Neural progenitor cell (in vitro differentiated cells): ENCODE data around the gene TULP3. TPM values are rescaled to one million over a fixed set of nuclear protein-coding genes. Genes with fewer than 3 reads are reported as not detected.

Experiments
- DNase-seq: peaks from one replicate; pipeline ENCODE4 v3.0.0-alpha.2; 2016; ENCODE audit warnings: low spot score
- H2AFZ ChIP-seq: fragments of 200-600 bp; sonication (generic); replicated peaks from 2 replicates; pipeline ENCODE4 v1.6.1; 2016; ENCODE audit warnings: antibody characterized with exemption
- H3F3A ChIP-seq: fragments of 200-600 bp; sonication (generic); 2 replicates; pipeline ENCODE4 v1.6.1; 2016; ENCODE audit warnings: antibody characterized with exemption, low read depth
- H3K27ac ChIP-seq: fragments of 200-600 bp; sonication (generic); 2 replicates; pipeline ENCODE4 v1.5.1; 2016; ENCODE audit warnings: mild to moderate bottlenecking
- H3K27me3 ChIP-seq: fragments of 200-600 bp; sonication (generic); 2 replicates; pipeline ENCODE4 v1.6.1; 2016; ENCODE audit warnings: mild to moderate bottlenecking, moderate library complexity
- H3K36me3 ChIP-seq: fragments of 200-600 bp; sonication (generic); 2 replicates; pipeline ENCODE4 v1.5.1; 2016
- H3K4me1 ChIP-seq: fragments of 200-600 bp; sonication (generic); 2 replicates; pipeline ENCODE4 v1.6.1; 2016; ENCODE audit warnings: mixed run types
- H3K4me2 ChIP-seq: fragments of 200-600 bp; sonication (generic); 2 replicates; pipeline ENCODE4 v1.6.1; 2016
- H3K4me3 ChIP-seq: fragments of 200-600 bp; sonication (generic); 2 replicates; pipeline ENCODE4 v1.5.1; 2016
- H3K79me2 ChIP-seq: fragments of 200-600 bp; sonication (generic); 2 replicates; pipeline ENCODE4 v1.6.1; 2016; ENCODE audit warnings: low read depth
- H3K9ac ChIP-seq: fragments of 200-600 bp; sonication (generic); 2 replicates; pipeline ENCODE4 v1.6.1; 2016
- H3K9me3 ChIP-seq: fragments of 200-600 bp; sonication (generic); 2 replicates; pipeline ENCODE4 v1.5.1; 2016; ENCODE audit warnings: low read depth
- H4K20me1 ChIP-seq: fragments of 200-600 bp; sonication (generic); 2 replicates; pipeline ENCODE4 v1.6.1; 2016; ENCODE audit warnings: low read depth
- H3K27ac Mint-ChIP-seq: 3 replicates; pipeline ENCODE4 v1.8.0; 2021; ENCODE audit warnings: mixed read lengths
- H3K27me3 Mint-ChIP-seq: 2 replicates; pipeline ENCODE4 v1.8.0; 2022; ENCODE audit warnings: low read depth, mild to moderate bottlenecking, inconsistent platforms, moderate library complexity, mixed read lengths; ENCODE audit not compliant: insufficient read depth
- H3K36me3 Mint-ChIP-seq: 3 replicates; pipeline ENCODE4 v1.8.0; 2021; ENCODE audit warnings: mixed read lengths
- H3K4me1 Mint-ChIP-seq: 3 replicates; pipeline ENCODE4 v1.8.0; 2021; ENCODE audit warnings: mixed read lengths
- H3K4me3 Mint-ChIP-seq: 3 replicates; pipeline ENCODE4 v1.8.0; 2021; ENCODE audit warnings: mild to moderate bottlenecking, moderate library complexity, mixed read lengths
- H3K9me3 Mint-ChIP-seq: 3 replicates; pipeline ENCODE4 v1.8.0; 2020; ENCODE audit warnings: mixed read lengths
- EZH2 ChIP-seq: fragments of 200-600 bp; sonication (generic); IDR thresholded peaks from 2 replicates; pipeline ENCODE4 v1.6.1; 2017; ENCODE audit warnings: antibody characterized with exemption, mild to moderate bottlenecking, moderate library complexity
- EZH2phosphoT487 ChIP-seq: fragments of 200-600 bp; sonication (generic); IDR thresholded peaks from 2 replicates; pipeline ENCODE4 v1.6.1; 2017; ENCODE audit warnings: antibody characterized with exemption
- total RNA-seq: library from RNA; depleted of rRNA; stranded (reverse); fragments of >200 nt; gene quantifications from 2 replicates; pipeline ENCODE4 v1.2.3, GENCODE V29; 2015; ENCODE audit warnings: low replicate concordance
- TF ChIP-seq, protein P1 (sequence below): fragments of 200-600 bp; sonication (generic); IDR thresholded peaks from 2 replicates; pipeline ENCODE4 v1.5.1; 2017; ENCODE audit warnings: antibody characterized with exemption, mild to moderate bottlenecking

The TULP3 gene
- total RNA-seq, 1 donor from 2014 or later = 33.4 TPM

GRCh38 chr12:2961705-2962104 is 71.0 kb downstream of the TULP3 start:
- no peak overlapping the region for H3K27ac Mint-ChIP-seq
- Histone ChIP-seq H2AFZ (no peak overlapping the region), H3K36me3 (no peaks in the 10 kb centered on the region), H3K4me3 (no peak overlapping the region), H3K4me1 (peaks cover 32% of the 10 kb centered on the region), H3K27ac (no peak overlapping the region), H3K4me2 (peak overlapping the region; percentile 95), H3K9ac (no peak overlapping the region), H3K27me3 (peaks cover 43% of the 10 kb centered on the region), H4K20me1 (peaks cover 33% of the 10 kb centered on the region), H3K79me2 (peaks cover 58% of the 10 kb centered on the region), H3F3A (peaks cover 33% of the 10 kb centered on the region), H3K9me3 (no peaks in the 10 kb centered on the region)
- peaks cover 26% of the 10 kb centered on the region for H3K27me3 Mint-ChIP-seq
- H3K4me1 Mint-ChIP-seq = peaks cover 36% of the 10 kb centered on the region
- peak; percentile 27 for DNase-seq
- H3K36me3 Mint-ChIP-seq = no peaks in the 10 kb centered on the region
- TF ChIP-seq EZH2phosphoT487 = peak; percentile 10
- no peak for TF ChIP-seq EZH2
- H3K4me3 Mint-ChIP-seq = peak overlapping the region; percentile 84
- no peaks in the 10 kb centered on the region for H3K9me3 Mint-ChIP-seq

GRCh38 chr12:2963154-2963759 is 72.6 kb downstream of the TULP3 start:
- Histone ChIP-seq H3K4me1 (peaks cover 32% of the 10 kb centered on the region), H3K79me2 (peaks cover 58% of the 10 kb centered on the region), H3F3A (peaks cover 30% of the 10 kb centered on the region), H3K27ac (no peak overlapping the region), H3K4me2 (peak overlapping the region; percentile 63), H4K20me1 (peaks cover 33% of the 10 kb centered on the region), H3K9ac (no peak overlapping the region), H3K9me3 (no peaks in the 10 kb centered on the region), H3K36me3 (no peaks in the 10 kb centered on the region), H3K27me3 (peaks cover 28% of the 10 kb centered on the region), H2AFZ (no peak overlapping the region), H3K4me3 (peak overlapping the region; percentile 14)
- peak; percentile 37 for DNase-seq
- TF ChIP-seq, protein P1, sequence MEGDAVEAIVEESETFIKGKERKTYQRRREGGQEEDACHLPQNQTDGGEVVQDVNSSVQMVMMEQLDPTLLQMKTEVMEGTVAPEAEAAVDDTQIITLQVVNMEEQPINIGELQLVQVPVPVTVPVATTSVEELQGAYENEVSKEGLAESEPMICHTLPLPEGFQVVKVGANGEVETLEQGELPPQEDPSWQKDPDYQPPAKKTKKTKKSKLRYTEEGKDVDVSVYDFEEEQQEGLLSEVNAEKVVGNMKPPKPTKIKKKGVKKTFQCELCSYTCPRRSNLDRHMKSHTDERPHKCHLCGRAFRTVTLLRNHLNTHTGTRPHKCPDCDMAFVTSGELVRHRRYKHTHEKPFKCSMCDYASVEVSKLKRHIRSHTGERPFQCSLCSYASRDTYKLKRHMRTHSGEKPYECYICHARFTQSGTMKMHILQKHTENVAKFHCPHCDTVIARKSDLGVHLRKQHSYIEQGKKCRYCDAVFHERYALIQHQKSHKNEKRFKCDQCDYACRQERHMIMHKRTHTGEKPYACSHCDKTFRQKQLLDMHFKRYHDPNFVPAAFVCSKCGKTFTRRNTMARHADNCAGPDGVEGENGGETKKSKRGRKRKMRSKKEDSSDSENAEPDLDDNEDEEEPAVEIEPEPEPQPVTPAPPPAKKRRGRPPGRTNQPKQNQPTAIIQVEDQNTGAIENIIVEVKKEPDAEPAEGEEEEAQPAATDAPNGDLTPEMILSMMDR = no peak
- TF ChIP-seq EZH2phosphoT487 (no peak), EZH2 (no peak)
- H3K27me3 Mint-ChIP-seq = peaks cover 22% of the 10 kb centered on the region
- no peak overlapping the region for H3K27ac Mint-ChIP-seq
- no peaks in the 10 kb centered on the region for H3K9me3 Mint-ChIP-seq
- no peaks in the 10 kb centered on the region for H3K36me3 Mint-ChIP-seq
- H3K4me1 Mint-ChIP-seq = peaks cover 33% of the 10 kb centered on the region
- H3K4me3 Mint-ChIP-seq = no peak overlapping the region

- DNase-seq = no peak
- no peak overlapping the region for H3K4me3 ChIP-seq
- Mint-ChIP-seq H3K36me3 (no peaks in the 10 kb centered on the region), H3K9me3 (no peaks in the 10 kb centered on the region), H3K27me3 (peaks cover 19% of the 10 kb centered on the region), H3K27ac (no peak overlapping the region), H3K4me3 (no peak overlapping the region), H3K4me1 (peaks cover 30% of the 10 kb centered on the region)
- H3K4me1 ChIP-seq = peaks cover 32% of the 10 kb centered on the region
- H2AFZ ChIP-seq = no peak overlapping the region
- H3K9ac ChIP-seq = no peak overlapping the region
- no peaks in the 10 kb centered on the region for H3K9me3 ChIP-seq
- no peak for TF ChIP-seq EZH2phosphoT487
- no peak for TF ChIP-seq EZH2
- TF ChIP-seq, protein P1 = no peak
- H3F3A ChIP-seq = peaks cover 26% of the 10 kb centered on the region
- H3K4me2 ChIP-seq = peak overlapping the region; percentile 63
- H3K79me2 ChIP-seq = peaks cover 58% of the 10 kb centered on the region
- H3K36me3 ChIP-seq = no peaks in the 10 kb centered on the region
- H4K20me1 ChIP-seq = peaks cover 33% of the 10 kb centered on the region
- peaks cover 25% of the 10 kb centered on the region for H3K27me3 ChIP-seq
- H3K27ac ChIP-seq = no peak overlapping the region
Observed at GRCh38 chr12:2963760-2964292, 73.1 kb downstream of the TULP3 start.

GRCh38 chr12:2967651-2968050 is 77.0 kb downstream of the TULP3 start:
- Histone ChIP-seq H3K4me3 (no peak overlapping the region), H2AFZ (no peak overlapping the region), H3K9ac (no peak overlapping the region), H3K36me3 (no peaks in the 10 kb centered on the region), H3K79me2 (peaks cover 48% of the 10 kb centered on the region), H4K20me1 (peaks cover 11% of the 10 kb centered on the region), H3F3A (peaks cover 4% of the 10 kb centered on the region), H3K27me3 (no peaks in the 10 kb centered on the region), H3K9me3 (no peaks in the 10 kb centered on the region), H3K4me1 (peaks cover 14% of the 10 kb centered on the region), H3K27ac (no peak overlapping the region), H3K4me2 (no peak overlapping the region)
- no peak for TF ChIP-seq EZH2
- TF ChIP-seq, protein P1 = no peak
- Mint-ChIP-seq H3K36me3 (peaks cover 3% of the 10 kb centered on the region), H3K27ac (no peak overlapping the region), H3K9me3 (no peaks in the 10 kb centered on the region), H3K4me3 (no peak overlapping the region), H3K4me1 (peaks cover 16% of the 10 kb centered on the region), H3K27me3 (peaks cover 3% of the 10 kb centered on the region)
- DNase-seq = no peak
